Measurements from ENCODE around the gene NXPE4. TPM values are rescaled to one million over a fixed set of nuclear protein-coding genes. Genes with fewer than 3 reads are reported as not detected.

Gene NXPE4
- total and polyA plus RNA-seq, 2 donors (not counting 3 experiments of a cell fraction or from before 2014, with no cell fraction given) = not detected

GRCh38 chr11:114594703-114595102 is 883 bp downstream of the NXPE4 start:
- Histone ChIP-seq H4K20me1 (replicated peaks; ENCODE audit: control insufficient read depth, extremely low read depth, insufficient read depth, low read length) (no peaks in the 10 kb centered on the region), H3K27ac (ENCODE audit: insufficient read depth, low read depth, low read length) (no peak overlapping the region), H3K36me3 (ENCODE audit: control insufficient read depth in 2 of 2, extremely low read depth in 1 of 2, insufficient read depth in 2 of 2, low read length in 2 of 2) (no peaks in the 10 kb centered on the region), H2AFZ (ENCODE audit: low read depth, low read length) (no peak overlapping the region), H3K4me3 (replicated peaks in 1 of 3; ENCODE audit: insufficient read depth in 1 of 3, low read depth in 1 of 3, low read length in 3 of 3) (no peak overlapping the region), H3K9ac (replicated peaks; ENCODE audit: extremely low read depth, insufficient read depth, low read length) (no peak overlapping the region), H3K79me2 (ENCODE audit: control insufficient read depth, insufficient read depth, low read length) (no peaks in the 10 kb centered on the region), H3K4me2 (ENCODE audit: insufficient read depth, low read length) (no peak overlapping the region), H3K27me3 (ENCODE audit: control insufficient read depth in 2 of 2, insufficient read depth in 2 of 2, low read length in 2 of 2) (peaks cover 0 to 6% of the 10 kb centered on the region in 2 experiments), H3K9me3 (replicated peaks; ENCODE audit: control insufficient read depth, insufficient read depth, low read length) (no peaks in the 10 kb centered on the region), H3K4me1 (ENCODE audit: control insufficient read depth, extremely low read depth, insufficient read depth, low read length) (no peaks in the 10 kb centered on the region), H3K9me1 (replicated peaks; ENCODE audit: control insufficient read depth, extremely low read depth, insufficient read depth, low read length) (no peaks in the 10 kb centered on the region)
- ChIA-PET POLR2A (interaction anchor here (0.6 kb wide), 1 partner anchor 152 kb away, joined by 6 read pairs; no protein-coding TSS in a partner anchor), CTCF (no interaction called here)
- dilution Hi-C loops (cut with MboI; ENCODE audit: extremely low pct_ligation_motif_present, low sequenced_read_pairs) = no loop called here
- FAIRE-seq = no peak
- no peak for DNase-seq (ENCODE audit: low read depth, low spot score)
- no TSS peak for BruUV-seq (replicated peaks)
- TF ChIP-seq CTCF (IDR thresholded peaks at IDR 0.05; ENCODE audit: extremely low read depth in 1 of 2, insufficient read depth in 1 of 2, low read depth in 1 of 2, low read length in 2 of 2) (no peak), JUN (IDR thresholded peaks at IDR 0.05; ENCODE audit: borderline replicate concordance, insufficient read depth, insufficient read length, low read depth) (no peak), MYC (IDR thresholded peaks at IDR 0.05; ENCODE audit: low read depth, low read length) (no peak), POLR2A (IDR thresholded peaks at IDR 0.05; ENCODE audit: low read depth, low read length) (no peak), POLR2AphosphoS5 (IDR thresholded peaks at IDR 0.05; ENCODE audit: insufficient read depth, low read depth, low read length) (no peak), EZH2 (IDR thresholded peaks at IDR 0.05; ENCODE audit: borderline replicate concordance, low read depth, low read length, severe bottlenecking) (no peak), MAX (IDR thresholded peaks at IDR 0.05; ENCODE audit: insufficient read depth, insufficient read length) (no peak), FOS (IDR thresholded peaks at IDR 0.05; ENCODE audit: borderline replicate concordance, insufficient read depth, low read length) (no peak), GATA2 (IDR thresholded peaks at IDR 0.05; ENCODE audit: insufficient read depth, insufficient read length, low read depth, low read length) (no peak)
- intact Hi-C loops (cut with micrococcal nuclease) = no loop called here
